ENCODE results near the gene GPC6.

The GPC6 gene

GRCh38 chr13:93673885-93674284 is 447.3 kb downstream of the GPC6 start:
- no peak for DNase-seq (ENCODE audit: low read depth)
- TF ChIP-seq CTCF (IDR thresholded peaks at IDR 0.05; ENCODE audit: low read depth, low read length) (no peak), MAX (IDR thresholded peaks at IDR 0.05; ENCODE audit: low read depth, low read length) (no peak), MYC (IDR thresholded peaks at IDR 0.05; ENCODE audit: low read depth, low read length) (no peak), POLR2A (IDR thresholded peaks at IDR 0.05; ENCODE audit: extremely low read depth, insufficient read length) (no peak)
- H3K4me3 ChIP-seq (ENCODE audit: low read depth, low read length), result no peak overlapping the region

- no peak for DNase-seq (ENCODE audit: low read depth)
- TF ChIP-seq MYC (IDR thresholded peaks at IDR 0.05; ENCODE audit: low read depth, low read length) (no peak), MAX (IDR thresholded peaks at IDR 0.05; ENCODE audit: low read depth, low read length) (no peak)
These were observed 447.7 kb downstream of the GPC6 start for GRCh38 chr13:93674337-93674755.

GRCh38 chr13:93680329-93680728 is 453.7 kb downstream of the GPC6 start:
- TF ChIP-seq CTCF (IDR thresholded peaks at IDR 0.05; ENCODE audit: low read depth, low read length) (no peak), MYC (IDR thresholded peaks at IDR 0.05; ENCODE audit: low read depth, low read length) (no peak), POLR2A (IDR thresholded peaks at IDR 0.05; ENCODE audit: extremely low read depth, insufficient read length) (no peak), MAX (IDR thresholded peaks at IDR 0.05; ENCODE audit: low read depth, low read length) (no peak)
- H3K4me3 ChIP-seq (ENCODE audit: low read depth, low read length), result no peak overlapping the region
- DNase-seq (ENCODE audit: low read depth), result no peak

More at GRCh38 chr13:93674337-93674755, 447.7 kb downstream of the GPC6 start:
- no peak overlapping the region for H3K4me3 ChIP-seq (ENCODE audit: low read depth, low read length)

- no peak for DNase-seq (ENCODE audit: low read depth)
- TF ChIP-seq POLR2A (IDR thresholded peaks at IDR 0.05; ENCODE audit: extremely low read depth, insufficient read length), result no peak
- TF ChIP-seq MAX (IDR thresholded peaks at IDR 0.05; ENCODE audit: low read depth, low read length), result no peak
- TF ChIP-seq CTCF (IDR thresholded peaks at IDR 0.05; ENCODE audit: low read depth, low read length), result no peak
- no peak overlapping the region for H3K4me3 ChIP-seq (ENCODE audit: low read depth, low read length)
These were observed 459.3 kb downstream of the GPC6 start for GRCh38 chr13:93685900-93686299.

- DNase-seq (ENCODE audit: low read depth), result no peak
- H3K4me3 ChIP-seq (ENCODE audit: low read depth, low read length), result no peak overlapping the region
- TF ChIP-seq MYC (IDR thresholded peaks at IDR 0.05; ENCODE audit: low read depth, low read length) (no peak), POLR2A (IDR thresholded peaks at IDR 0.05; ENCODE audit: extremely low read depth, insufficient read length) (no peak), CTCF (IDR thresholded peaks at IDR 0.05; ENCODE audit: low read depth, low read length) (no peak), MAX (IDR thresholded peaks at IDR 0.05; ENCODE audit: low read depth, low read length) (no peak)
These were observed 459.8 kb downstream of the GPC6 start for GRCh38 chr13:93686399-93686798.

GRCh38 chr13:93687261-93687660 is 460.7 kb downstream of the GPC6 start:
- no peak overlapping the region for H3K4me3 ChIP-seq (ENCODE audit: low read depth, low read length)
- no peak for DNase-seq (ENCODE audit: low read depth)
- TF ChIP-seq CTCF (IDR thresholded peaks at IDR 0.05; ENCODE audit: low read depth, low read length), result no peak
- TF ChIP-seq MYC (IDR thresholded peaks at IDR 0.05; ENCODE audit: low read depth, low read length), result no peak
- no peak for TF ChIP-seq POLR2A (IDR thresholded peaks at IDR 0.05; ENCODE audit: extremely low read depth, insufficient read length)
- no peak for TF ChIP-seq MAX (IDR thresholded peaks at IDR 0.05; ENCODE audit: low read depth, low read length)

All from NB4 (cell line).